HepG2 (cell line): ENCODE results near the gene DOCK1.

Experiments used
- CTCF ChIP-seq: sonication (generic); formaldehyde crosslinking; IDR thresholded peaks from 2 replicates; pipeline ENCODE4 v1.5.0; 2020; ENCODE audit warnings: mild to moderate bottlenecking, missing genetic modification reagents, moderate library complexity
- FOSL2 ChIP-seq: sonication (generic); formaldehyde crosslinking; IDR thresholded peaks from 2 replicates; pipeline ENCODE4 v1.4.0; 2020; ENCODE audit warnings: missing genetic modification reagents
- HNRNPK ChIP-seq: fragments of 200-400 bp; formaldehyde crosslinking; IDR thresholded peaks from 2 replicates; pipeline ENCODE4 v1.6.1; 2018; ENCODE audit warnings: low read length, low read depth, moderate library complexity, mild to moderate bottlenecking; ENCODE audit not compliant: poor library complexity, severe bottlenecking
- HOXA7 ChIP-seq: sonication (generic); formaldehyde crosslinking; IDR thresholded peaks from 2 replicates; pipeline ENCODE4 v1.8.1; 2022; ENCODE audit warnings: mild to moderate bottlenecking, missing genetic modification reagents, moderate library complexity
- PTBP1 ChIP-seq: fragments of 200-400 bp; formaldehyde crosslinking; IDR thresholded peaks from 2 replicates; pipeline ENCODE4 v1.6.1; 2018; ENCODE audit warnings: low read length, low read depth; ENCODE audit not compliant: poor library complexity, severe bottlenecking
- RAD21 ChIP-seq: fragments of 450-650 bp; formaldehyde crosslinking; IDR thresholded peaks from 2 replicates; pipeline ENCODE4 v1.5.0; 2020; ENCODE audit warnings: mild to moderate bottlenecking
- TBX2 ChIP-seq: sonication (generic); formaldehyde crosslinking; IDR thresholded peaks from 2 replicates; pipeline ENCODE4 v1.5.0; 2020; ENCODE audit warnings: missing genetic modification reagents, mild to moderate bottlenecking, borderline replicate concordance
- ZNF782 ChIP-seq: sonication (generic); formaldehyde crosslinking; IDR thresholded peaks from 2 replicates; pipeline ENCODE4 v1.4.0; 2020; ENCODE audit warnings: missing genetic modification reagents, mild to moderate bottlenecking, borderline replicate concordance
- ZNF788 ChIP-seq: sonication (generic); formaldehyde crosslinking; IDR thresholded peaks from 2 replicates; pipeline ENCODE4 v1.5.0; 2020; ENCODE audit warnings: mild to moderate bottlenecking, missing genetic modification reagents, borderline replicate concordance
- TF ChIP-seq, protein P1 (sequence below): sonication (generic); formaldehyde crosslinking; IDR thresholded peaks from 2 replicates; pipeline ENCODE4 v1.5.1; 2020; ENCODE audit warnings: missing genetic modification reagents, mild to moderate bottlenecking, borderline replicate concordance
- TF ChIP-seq, protein P2 (sequence below), 2 experiments: IDR thresholded peaks; 2 replicates each; pipeline ENCODE4 v1.6.1; 2011 to 2012; ENCODE audit warnings: low read length in 2 of 2, borderline replicate concordance in 1 of 2, low read depth in 1 of 2, mild to moderate bottlenecking in 1 of 2, moderate library complexity in 1 of 2
- TF ChIP-seq, protein P3 (sequence below): sonication (generic); formaldehyde crosslinking; IDR thresholded peaks from 2 replicates; pipeline ENCODE4 v1.4.0; 2020; ENCODE audit warnings: missing genetic modification reagents

- TF ChIP-seq, protein P1, sequence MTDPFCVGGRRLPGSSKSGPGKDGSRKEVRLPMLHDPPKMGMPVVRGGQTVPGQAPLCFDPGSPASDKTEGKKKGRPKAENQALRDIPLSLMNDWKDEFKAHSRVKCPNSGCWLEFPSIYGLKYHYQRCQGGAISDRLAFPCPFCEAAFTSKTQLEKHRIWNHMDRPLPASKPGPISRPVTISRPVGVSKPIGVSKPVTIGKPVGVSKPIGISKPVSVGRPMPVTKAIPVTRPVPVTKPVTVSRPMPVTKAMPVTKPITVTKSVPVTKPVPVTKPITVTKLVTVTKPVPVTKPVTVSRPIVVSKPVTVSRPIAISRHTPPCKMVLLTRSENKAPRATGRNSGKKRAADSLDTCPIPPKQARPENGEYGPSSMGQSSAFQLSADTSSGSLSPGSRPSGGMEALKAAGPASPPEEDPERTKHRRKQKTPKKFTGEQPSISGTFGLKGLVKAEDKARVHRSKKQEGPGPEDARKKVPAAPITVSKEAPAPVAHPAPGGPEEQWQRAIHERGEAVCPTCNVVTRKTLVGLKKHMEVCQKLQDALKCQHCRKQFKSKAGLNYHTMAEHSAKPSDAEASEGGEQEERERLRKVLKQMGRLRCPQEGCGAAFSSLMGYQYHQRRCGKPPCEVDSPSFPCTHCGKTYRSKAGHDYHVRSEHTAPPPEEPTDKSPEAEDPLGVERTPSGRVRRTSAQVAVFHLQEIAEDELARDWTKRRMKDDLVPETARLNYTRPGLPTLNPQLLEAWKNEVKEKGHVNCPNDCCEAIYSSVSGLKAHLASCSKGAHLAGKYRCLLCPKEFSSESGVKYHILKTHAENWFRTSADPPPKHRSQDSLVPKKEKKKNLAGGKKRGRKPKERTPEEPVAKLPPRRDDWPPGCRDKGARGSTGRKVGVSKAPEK (CRISPR knock-in tag) = no peak
- TF ChIP-seq CTCF (no peak), FOSL2 (CRISPR knock-in tag) (no peak), RAD21 (CRISPR knock-in tag) (no peak), ZNF788 (CRISPR knock-in tag) (no peak), ZNF782 (CRISPR knock-in tag) (no peak), PTBP1 (no peak), HOXA7 (CRISPR knock-in tag) (no peak), HNRNPK (no peak), TBX2 (no peak)
- TF ChIP-seq, protein P2, sequence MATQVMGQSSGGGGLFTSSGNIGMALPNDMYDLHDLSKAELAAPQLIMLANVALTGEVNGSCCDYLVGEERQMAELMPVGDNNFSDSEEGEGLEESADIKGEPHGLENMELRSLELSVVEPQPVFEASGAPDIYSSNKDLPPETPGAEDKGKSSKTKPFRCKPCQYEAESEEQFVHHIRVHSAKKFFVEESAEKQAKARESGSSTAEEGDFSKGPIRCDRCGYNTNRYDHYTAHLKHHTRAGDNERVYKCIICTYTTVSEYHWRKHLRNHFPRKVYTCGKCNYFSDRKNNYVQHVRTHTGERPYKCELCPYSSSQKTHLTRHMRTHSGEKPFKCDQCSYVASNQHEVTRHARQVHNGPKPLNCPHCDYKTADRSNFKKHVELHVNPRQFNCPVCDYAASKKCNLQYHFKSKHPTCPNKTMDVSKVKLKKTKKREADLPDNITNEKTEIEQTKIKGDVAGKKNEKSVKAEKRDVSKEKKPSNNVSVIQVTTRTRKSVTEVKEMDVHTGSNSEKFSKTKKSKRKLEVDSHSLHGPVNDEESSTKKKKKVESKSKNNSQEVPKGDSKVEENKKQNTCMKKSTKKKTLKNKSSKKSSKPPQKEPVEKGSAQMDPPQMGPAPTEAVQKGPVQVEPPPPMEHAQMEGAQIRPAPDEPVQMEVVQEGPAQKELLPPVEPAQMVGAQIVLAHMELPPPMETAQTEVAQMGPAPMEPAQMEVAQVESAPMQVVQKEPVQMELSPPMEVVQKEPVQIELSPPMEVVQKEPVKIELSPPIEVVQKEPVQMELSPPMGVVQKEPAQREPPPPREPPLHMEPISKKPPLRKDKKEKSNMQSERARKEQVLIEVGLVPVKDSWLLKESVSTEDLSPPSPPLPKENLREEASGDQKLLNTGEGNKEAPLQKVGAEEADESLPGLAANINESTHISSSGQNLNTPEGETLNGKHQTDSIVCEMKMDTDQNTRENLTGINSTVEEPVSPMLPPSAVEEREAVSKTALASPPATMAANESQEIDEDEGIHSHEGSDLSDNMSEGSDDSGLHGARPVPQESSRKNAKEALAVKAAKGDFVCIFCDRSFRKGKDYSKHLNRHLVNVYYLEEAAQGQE (IDR thresholded peaks at IDR 0.05; ENCODE audit: borderline replicate concordance in 1 of 2, low read depth in 1 of 2, low read length in 2 of 2) = peak; percentile 39 to 81
- TF ChIP-seq, protein P3, sequence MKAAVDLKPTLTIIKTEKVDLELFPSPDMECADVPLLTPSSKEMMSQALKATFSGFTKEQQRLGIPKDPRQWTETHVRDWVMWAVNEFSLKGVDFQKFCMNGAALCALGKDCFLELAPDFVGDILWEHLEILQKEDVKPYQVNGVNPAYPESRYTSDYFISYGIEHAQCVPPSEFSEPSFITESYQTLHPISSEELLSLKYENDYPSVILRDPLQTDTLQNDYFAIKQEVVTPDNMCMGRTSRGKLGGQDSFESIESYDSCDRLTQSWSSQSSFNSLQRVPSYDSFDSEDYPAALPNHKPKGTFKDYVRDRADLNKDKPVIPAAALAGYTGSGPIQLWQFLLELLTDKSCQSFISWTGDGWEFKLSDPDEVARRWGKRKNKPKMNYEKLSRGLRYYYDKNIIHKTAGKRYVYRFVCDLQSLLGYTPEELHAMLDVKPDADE = no peak
Observed at GRCh38 chr10:127485153-127485857, 580.1 kb downstream of the DOCK1 start.
